Measurements from ENCODE around the gene KIF6. TPM values are rescaled to one million over a fixed set of nuclear protein-coding genes. Genes with fewer than 3 reads are reported as not detected.

KIF6 gene
- total and polyA plus RNA-seq, 2 donors = 0.24 to 0.37 TPM

- H3K27ac ChIP-seq (ENCODE audit: low read depth in 1 of 2, low read length in 1 of 2) = no peak overlapping the region
- no peaks in the 10 kb centered on the region for H3K36me3 ChIP-seq (ENCODE audit: control insufficient read depth in 2 of 2, insufficient read depth in 2 of 2, low read length in 1 of 2)
- no peak for DNase-seq (ENCODE audit: low read depth in 6 of 9, low spot score in 9 of 9)
- no peaks in the 10 kb centered on the region for H3K27me3 ChIP-seq (ENCODE audit: control insufficient read depth in 2 of 2, insufficient read depth in 1 of 2, low read length in 1 of 2)
- WGBS = 97% methylated on average over 11 of the region's 11 CpGs
- H3K9me3 ChIP-seq (ENCODE audit: control insufficient read depth in 2 of 2, insufficient read depth in 1 of 2, low read length in 1 of 2) = no peaks in the 10 kb centered on the region
- H3K4me1 ChIP-seq (ENCODE audit: control insufficient read depth in 2 of 2, insufficient read depth in 2 of 2, low read length in 2 of 2) = no peaks in the 10 kb centered on the region
- H3K4me3 ChIP-seq (ENCODE audit: low read length in 2 of 2) = no peak overlapping the region
Observed at GRCh38 chr6:39553860-39554802, 171.1 kb downstream of the KIF6 start.

GRCh38 chr6:39553029-39553428 lies 172.2 kb downstream of the KIF6 start:
- Histone ChIP-seq H3K4me1 (ENCODE audit: control insufficient read depth in 2 of 2, insufficient read depth in 2 of 2, low read length in 2 of 2) (no peaks in the 10 kb centered on the region), H3K27ac (ENCODE audit: low read depth in 1 of 2, low read length in 1 of 2) (no peak overlapping the region), H3K27me3 (ENCODE audit: control insufficient read depth in 2 of 2, insufficient read depth in 1 of 2, low read length in 1 of 2) (no peaks in the 10 kb centered on the region), H3K36me3 (ENCODE audit: control insufficient read depth in 2 of 2, insufficient read depth in 2 of 2, low read length in 1 of 2) (no peaks in the 10 kb centered on the region), H3K4me3 (ENCODE audit: low read length in 2 of 2) (no peak overlapping the region), H3K9me3 (ENCODE audit: control insufficient read depth in 2 of 2, insufficient read depth in 1 of 2, low read length in 1 of 2) (no peaks in the 10 kb centered on the region)
- no peak for DNase-seq (ENCODE audit: low read depth in 6 of 9, low spot score in 9 of 9)

GRCh38 chr6:39550191-39550590 lies 175.0 kb downstream of the KIF6 start:
- Histone ChIP-seq H3K36me3 (ENCODE audit: control insufficient read depth in 2 of 2, insufficient read depth in 2 of 2, low read length in 1 of 2) (no peaks in the 10 kb centered on the region), H3K4me1 (ENCODE audit: control insufficient read depth in 2 of 2, insufficient read depth in 2 of 2, low read length in 2 of 2) (no peaks in the 10 kb centered on the region), H3K27ac (ENCODE audit: low read depth in 1 of 2, low read length in 1 of 2) (no peak overlapping the region), H3K9me3 (ENCODE audit: control insufficient read depth in 2 of 2, insufficient read depth in 1 of 2, low read length in 1 of 2) (no peaks in the 10 kb centered on the region), H3K27me3 (ENCODE audit: control insufficient read depth in 2 of 2, insufficient read depth in 1 of 2, low read length in 1 of 2) (no peaks in the 10 kb centered on the region), H3K4me3 (ENCODE audit: low read length in 2 of 2) (no peak overlapping the region)
- WGBS = 95% methylated on average over 2 of the region's 2 CpGs
- DNase-seq (ENCODE audit: low read depth in 6 of 9, low spot score in 9 of 9) = no peak

GRCh38 chr6:39546731-39547130 lies 178.5 kb downstream of the KIF6 start:
- Histone ChIP-seq H3K4me3 (ENCODE audit: low read length in 2 of 2) (no peak overlapping the region), H3K27ac (ENCODE audit: low read depth in 1 of 2, low read length in 1 of 2) (no peak overlapping the region), H3K36me3 (ENCODE audit: control insufficient read depth in 2 of 2, insufficient read depth in 2 of 2, low read length in 1 of 2) (no peaks in the 10 kb centered on the region), H3K4me1 (ENCODE audit: control insufficient read depth in 2 of 2, insufficient read depth in 2 of 2, low read length in 2 of 2) (no peaks in the 10 kb centered on the region), H3K9me3 (ENCODE audit: control insufficient read depth in 2 of 2, insufficient read depth in 1 of 2, low read length in 1 of 2) (no peaks in the 10 kb centered on the region), H3K27me3 (ENCODE audit: control insufficient read depth in 2 of 2, insufficient read depth in 1 of 2, low read length in 1 of 2) (no peaks in the 10 kb centered on the region)
- no peak for DNase-seq (ENCODE audit: low read depth in 6 of 9, low spot score in 9 of 9)
- WGBS = 91% methylated on average over 2 of the region's 2 CpGs

GRCh38 chr6:39543950-39544349 lies 181.3 kb downstream of the KIF6 start:
- no peaks in the 10 kb centered on the region for H3K36me3 ChIP-seq (ENCODE audit: control insufficient read depth in 2 of 2, insufficient read depth in 2 of 2, low read length in 1 of 2)
- DNase-seq (ENCODE audit: low read depth in 6 of 9, low spot score in 9 of 9) = no peak
- no peak overlapping the region for H3K27ac ChIP-seq (ENCODE audit: low read depth in 1 of 2, low read length in 1 of 2)
- H3K4me3 ChIP-seq (ENCODE audit: low read length in 2 of 2) = no peak overlapping the region
- H3K27me3 ChIP-seq (ENCODE audit: control insufficient read depth in 2 of 2, insufficient read depth in 1 of 2, low read length in 1 of 2) = no peaks in the 10 kb centered on the region
- H3K4me1 ChIP-seq (ENCODE audit: control insufficient read depth in 2 of 2, insufficient read depth in 2 of 2, low read length in 2 of 2) = no peaks in the 10 kb centered on the region
- H3K9me3 ChIP-seq (ENCODE audit: control insufficient read depth in 2 of 2, insufficient read depth in 1 of 2, low read length in 1 of 2) = no peaks in the 10 kb centered on the region
- WGBS = 93% methylated on average over 1 of the region's 1 CpG

GRCh38 chr6:39543095-39543494 lies 182.1 kb downstream of the KIF6 start:
- Histone ChIP-seq H3K27ac (ENCODE audit: low read depth in 1 of 2, low read length in 1 of 2) (no peak overlapping the region), H3K36me3 (ENCODE audit: control insufficient read depth in 2 of 2, insufficient read depth in 2 of 2, low read length in 1 of 2) (no peaks in the 10 kb centered on the region), H3K9me3 (ENCODE audit: control insufficient read depth in 2 of 2, insufficient read depth in 1 of 2, low read length in 1 of 2) (no peaks in the 10 kb centered on the region), H3K4me1 (ENCODE audit: control insufficient read depth in 2 of 2, insufficient read depth in 2 of 2, low read length in 2 of 2) (no peaks in the 10 kb centered on the region), H3K27me3 (ENCODE audit: control insufficient read depth in 2 of 2, insufficient read depth in 1 of 2, low read length in 1 of 2) (no peaks in the 10 kb centered on the region), H3K4me3 (ENCODE audit: low read length in 2 of 2) (no peak overlapping the region)
- 84% methylated on average over 2 of the region's 2 CpGs for WGBS
- DNase-seq (ENCODE audit: low read depth in 6 of 9, low spot score in 9 of 9) = no peak

- no peak overlapping the region for H3K4me3 ChIP-seq (ENCODE audit: low read length in 2 of 2)
- DNase-seq (ENCODE audit: low read depth in 6 of 9, low spot score in 9 of 9) = no peak
- no peak overlapping the region for H3K27ac ChIP-seq (ENCODE audit: low read depth in 1 of 2, low read length in 1 of 2)
- no peaks in the 10 kb centered on the region for H3K4me1 ChIP-seq (ENCODE audit: control insufficient read depth in 2 of 2, insufficient read depth in 2 of 2, low read length in 2 of 2)
- no peaks in the 10 kb centered on the region for H3K27me3 ChIP-seq (ENCODE audit: control insufficient read depth in 2 of 2, insufficient read depth in 1 of 2, low read length in 1 of 2)
- H3K36me3 ChIP-seq (ENCODE audit: control insufficient read depth in 2 of 2, insufficient read depth in 2 of 2, low read length in 1 of 2) = no peaks in the 10 kb centered on the region
- H3K9me3 ChIP-seq (ENCODE audit: control insufficient read depth in 2 of 2, insufficient read depth in 1 of 2, low read length in 1 of 2) = no peaks in the 10 kb centered on the region
- 93% methylated on average over 12 of the region's 12 CpGs for WGBS
Observed at GRCh38 chr6:39540454-39540853, 184.8 kb downstream of the KIF6 start.

- Histone ChIP-seq H3K4me3 (ENCODE audit: low read length in 2 of 2) (no peak overlapping the region), H3K27ac (ENCODE audit: low read depth in 1 of 2, low read length in 1 of 2) (peak overlapping the region in 1 of 2 donors; percentile 42), H3K27me3 (ENCODE audit: control insufficient read depth in 2 of 2, insufficient read depth in 1 of 2, low read length in 1 of 2) (no peaks in the 10 kb centered on the region), H3K4me1 (ENCODE audit: control insufficient read depth in 2 of 2, insufficient read depth in 2 of 2, low read length in 2 of 2) (no peaks in the 10 kb centered on the region), H3K9me3 (ENCODE audit: control insufficient read depth in 2 of 2, insufficient read depth in 1 of 2, low read length in 1 of 2) (no peaks in the 10 kb centered on the region), H3K36me3 (ENCODE audit: control insufficient read depth in 2 of 2, insufficient read depth in 2 of 2, low read length in 1 of 2) (no peaks in the 10 kb centered on the region)
- 80% methylated on average over 4 of the region's 4 CpGs for WGBS
- DNase-seq (ENCODE audit: low read depth in 6 of 9, low spot score in 9 of 9) = peak in 1 of 9 donors; percentile 16
Observed at GRCh38 chr6:39530201-39530759, 194.9 kb downstream of the KIF6 start.

- H3K27ac ChIP-seq (ENCODE audit: low read depth in 1 of 2, low read length in 1 of 2) = no peak overlapping the region
- 88% methylated on average over 2 of the region's 2 CpGs for WGBS
- no peaks in the 10 kb centered on the region for H3K4me1 ChIP-seq (ENCODE audit: control insufficient read depth in 2 of 2, insufficient read depth in 2 of 2, low read length in 2 of 2)
- no peaks in the 10 kb centered on the region for H3K27me3 ChIP-seq (ENCODE audit: control insufficient read depth in 2 of 2, insufficient read depth in 1 of 2, low read length in 1 of 2)
- no peak for DNase-seq (ENCODE audit: low read depth in 6 of 9, low spot score in 9 of 9)
- no peaks in the 10 kb centered on the region for H3K9me3 ChIP-seq (ENCODE audit: control insufficient read depth in 2 of 2, insufficient read depth in 1 of 2, low read length in 1 of 2)
- no peak overlapping the region for H3K4me3 ChIP-seq (ENCODE audit: low read length in 2 of 2)
- no peaks in the 10 kb centered on the region for H3K36me3 ChIP-seq (ENCODE audit: control insufficient read depth in 2 of 2, insufficient read depth in 2 of 2, low read length in 1 of 2)
Observed at GRCh38 chr6:39527792-39528564, 197.2 kb downstream of the KIF6 start.
